Hepatocyte (in vitro differentiated cells): ENCODE results near the gene MINDY3. TPM values are rescaled to one million over a fixed set of nuclear protein-coding genes. Genes with fewer than 3 reads are reported as not detected.
"Not testable (repeated sequence)": the region's sequence is repeated elsewhere in the genome, so short reads cannot be mapped to it uniquely, and the experiment has no call there.

Source experiments
- DNase-seq: peaks from one replicate; pipeline ENCODE4 v3.0.0-alpha.2; 2016; ENCODE audit warnings: low spot score
- H2AFZ ChIP-seq: fragments of 200-600 bp; sonication (generic); 2 replicates; pipeline ENCODE4 v1.6.0; 2016; ENCODE audit warnings: antibody characterized with exemption, mild to moderate bottlenecking
- H3K27ac ChIP-seq: fragments of 200-600 bp; sonication (generic); 2 replicates; pipeline ENCODE4 v1.5.1; 2016; ENCODE audit warnings: mild to moderate bottlenecking
- H3K27me3 ChIP-seq: fragments of 200-600 bp; sonication (generic); 2 replicates; pipeline ENCODE4 v1.6.1; 2016
- H3K36me3 ChIP-seq: fragments of 200-600 bp; sonication (generic); replicated peaks from 2 replicates; pipeline ENCODE4 v1.5.1; 2016; ENCODE audit warnings: low read depth; ENCODE audit not compliant: insufficient read depth
- H3K4me1 ChIP-seq: fragments of 200-600 bp; sonication (generic); 2 replicates; pipeline ENCODE4 v1.5.1; 2016; ENCODE audit warnings: mild to moderate bottlenecking, moderate library complexity; ENCODE audit not compliant: insufficient read depth
- H3K4me2 ChIP-seq: fragments of 200-600 bp; sonication (generic); 2 replicates; pipeline ENCODE4 v1.6.0; 2016
- H3K4me3 ChIP-seq: fragments of 200-600 bp; sonication (generic); 2 replicates; pipeline ENCODE4 v1.5.1; 2016; ENCODE audit warnings: mild to moderate bottlenecking
- H3K79me2 ChIP-seq: fragments of 200-600 bp; sonication (generic); 2 replicates; pipeline ENCODE4 v1.6.0; 2017; ENCODE audit warnings: mild to moderate bottlenecking
- H3K9me2 ChIP-seq: fragments of 200-600 bp; sonication (generic); replicated peaks from 2 replicates; pipeline ENCODE4 v1.6.0; 2017; ENCODE audit warnings: mild to moderate bottlenecking; ENCODE audit not compliant: insufficient read depth
- H3K9me3 ChIP-seq: fragments of 200-600 bp; sonication (generic); 2 replicates; pipeline ENCODE4 v1.5.1; 2016; ENCODE audit warnings: low read depth, mild to moderate bottlenecking
- H4K20me1 ChIP-seq: fragments of 200-600 bp; sonication (generic); 2 replicates; pipeline ENCODE4 v1.6.0; 2016; ENCODE audit warnings: mild to moderate bottlenecking; ENCODE audit not compliant: insufficient read depth, poor library complexity, severe bottlenecking
- EZH2 ChIP-seq: fragments of 200-600 bp; sonication (generic); IDR thresholded peaks from 2 replicates; pipeline ENCODE4 v1.6.1; 2016; ENCODE audit warnings: antibody characterized with exemption, mild to moderate bottlenecking, borderline replicate concordance
- EZH2phosphoT487 ChIP-seq: fragments of 200-600 bp; sonication (generic); IDR thresholded peaks from one replicate; pipeline ENCODE4 v1.6.1; 2018; ENCODE audit warnings: antibody characterized with exemption, mild to moderate bottlenecking, low read depth, moderate library complexity; ENCODE audit not compliant: unreplicated experiment, severe bottlenecking
- WGBS: methylation state at CpG from one replicate; pipeline ENCODE4 v1.1.6; 2016; ENCODE audit warnings: low lambda C conversion rate; ENCODE audit errors: missing lambda C conversion rate; 5-methylcytosine and 5-hydroxymethylcytosine counted together
- polyA plus RNA-seq: library from polyadenylated mRNA; unstranded; fragments of >200 nt; fragmentation: Nextera tagmentation; extraction: Ambion mirVana; gene quantifications from 2 replicates; pipeline ENCODE4 v1.2.1, GENCODE V29; 2016
- total RNA-seq: library from RNA; depleted of rRNA; stranded (reverse); fragments of >200 nt; gene quantifications from 2 replicates; pipeline ENCODE4 v1.2.3, GENCODE V29; 2014
- TF ChIP-seq, protein P1 (sequence below): fragments of 200-600 bp; sonication (generic); IDR thresholded peaks from 2 replicates; pipeline ENCODE4 v1.5.1; 2016; ENCODE audit warnings: antibody characterized with exemption, mild to moderate bottlenecking; ENCODE audit not compliant: poor library complexity

The MINDY3 gene
- total and polyA plus RNA-seq, 2 experiments from 2014 or later = 16.5 to 37.6 TPM

- Histone ChIP-seq H3K36me3 (no peaks in the 10 kb centered on the region), H3K79me2 (no peaks in the 10 kb centered on the region), H3K4me1 (no peaks in the 10 kb centered on the region), H3K9me3 (no peaks in the 10 kb centered on the region), H4K20me1 (no peaks in the 10 kb centered on the region), H3K4me3 (no peak overlapping the region), H3K27ac (no peak overlapping the region), H3K9me2 (no peaks in the 10 kb centered on the region), H2AFZ (no peak overlapping the region), H3K4me2 (no peak overlapping the region), H3K27me3 (no peaks in the 10 kb centered on the region)
- no peak for DNase-seq
- TF ChIP-seq, protein P1, sequence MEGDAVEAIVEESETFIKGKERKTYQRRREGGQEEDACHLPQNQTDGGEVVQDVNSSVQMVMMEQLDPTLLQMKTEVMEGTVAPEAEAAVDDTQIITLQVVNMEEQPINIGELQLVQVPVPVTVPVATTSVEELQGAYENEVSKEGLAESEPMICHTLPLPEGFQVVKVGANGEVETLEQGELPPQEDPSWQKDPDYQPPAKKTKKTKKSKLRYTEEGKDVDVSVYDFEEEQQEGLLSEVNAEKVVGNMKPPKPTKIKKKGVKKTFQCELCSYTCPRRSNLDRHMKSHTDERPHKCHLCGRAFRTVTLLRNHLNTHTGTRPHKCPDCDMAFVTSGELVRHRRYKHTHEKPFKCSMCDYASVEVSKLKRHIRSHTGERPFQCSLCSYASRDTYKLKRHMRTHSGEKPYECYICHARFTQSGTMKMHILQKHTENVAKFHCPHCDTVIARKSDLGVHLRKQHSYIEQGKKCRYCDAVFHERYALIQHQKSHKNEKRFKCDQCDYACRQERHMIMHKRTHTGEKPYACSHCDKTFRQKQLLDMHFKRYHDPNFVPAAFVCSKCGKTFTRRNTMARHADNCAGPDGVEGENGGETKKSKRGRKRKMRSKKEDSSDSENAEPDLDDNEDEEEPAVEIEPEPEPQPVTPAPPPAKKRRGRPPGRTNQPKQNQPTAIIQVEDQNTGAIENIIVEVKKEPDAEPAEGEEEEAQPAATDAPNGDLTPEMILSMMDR = no peak
- TF ChIP-seq EZH2 (no peak), EZH2phosphoT487 (no peak)
- WGBS = 96% methylated on average over 8 of the region's 8 CpGs
These were observed 97.3 kb downstream of the MINDY3 start for GRCh38 chr10:15763006-15763405.

GRCh38 chr10:15762239-15762638 is 98.1 kb downstream of the MINDY3 start:
- H2AFZ ChIP-seq = not testable (repeated sequence)
- WGBS = 96% methylated on average over 6 of the region's 6 CpGs

DNA sequence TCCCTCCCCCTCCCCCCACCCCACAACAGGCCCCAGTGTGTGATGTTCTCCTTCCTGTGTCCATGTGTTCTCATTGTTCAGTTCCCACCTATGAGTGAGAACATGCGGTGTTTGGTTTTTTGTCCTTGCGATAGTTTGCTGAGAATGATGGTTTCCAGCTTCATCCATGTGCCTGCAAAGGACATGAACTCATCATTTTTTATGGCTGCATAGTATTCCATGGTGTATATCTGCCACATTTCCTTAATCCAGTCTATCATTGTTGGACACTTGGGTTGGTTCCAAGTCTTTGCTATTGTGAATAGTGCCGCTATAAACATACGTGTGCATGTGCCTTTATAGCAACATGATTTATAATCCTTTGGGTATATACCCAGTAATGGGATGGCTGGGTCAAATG is 99.1 kb downstream of the MINDY3 start:
- not testable (repeated sequence) for H3K27ac ChIP-seq, H3K79me2 ChIP-seq, H4K20me1 ChIP-seq, H3K36me3 ChIP-seq, H3K4me3 ChIP-seq, H3K4me2 ChIP-seq, H3K27me3 ChIP-seq, H3K9me3 ChIP-seq, H3K4me1 ChIP-seq, H3K9me2 ChIP-seq, DNase-seq, H2AFZ ChIP-seq
- WGBS = 96% methylated on average over 4 of the region's 4 CpGs

More at GRCh38 chr10:15762239-15762638, 98.1 kb downstream of the MINDY3 start:
- not testable (repeated sequence) for H3K36me3 ChIP-seq, H3K79me2 ChIP-seq, H3K9me2 ChIP-seq, DNase-seq, H4K20me1 ChIP-seq, H3K27me3 ChIP-seq, H3K4me1 ChIP-seq, H3K4me2 ChIP-seq, H3K4me3 ChIP-seq, H3K27ac ChIP-seq, H3K9me3 ChIP-seq

- WGBS = 100% methylated on average over 2 of the region's 2 CpGs
- no peaks in the 10 kb centered on the region for H3K9me2 ChIP-seq
- H2AFZ ChIP-seq = no peak overlapping the region
- H3K36me3 ChIP-seq = no peaks in the 10 kb centered on the region
- no peaks in the 10 kb centered on the region for H3K4me1 ChIP-seq
- no peaks in the 10 kb centered on the region for H3K9me3 ChIP-seq
- H4K20me1 ChIP-seq = no peaks in the 10 kb centered on the region
- H3K4me2 ChIP-seq = no peak overlapping the region
- H3K4me3 ChIP-seq = no peak overlapping the region
- H3K79me2 ChIP-seq = no peaks in the 10 kb centered on the region
- peaks cover 1% of the 10 kb centered on the region for H3K27me3 ChIP-seq
- H3K27ac ChIP-seq = no peak overlapping the region
- no peak for DNase-seq
- TF ChIP-seq, protein P1 = no peak
- TF ChIP-seq EZH2 = no peak
- no peak for TF ChIP-seq EZH2phosphoT487
These were observed 99.6 kb downstream of the MINDY3 start for GRCh38 chr10:15760681-15761080.

GRCh38 chr10:15759265-15759664 is 101.0 kb downstream of the MINDY3 start:
- Histone ChIP-seq H3K27me3 (peaks cover 6% of the 10 kb centered on the region), H3K4me3 (no peak overlapping the region), H3K9me3 (no peaks in the 10 kb centered on the region), H3K27ac (no peak overlapping the region), H3K4me2 (no peak overlapping the region), H3K79me2 (no peaks in the 10 kb centered on the region), H4K20me1 (no peaks in the 10 kb centered on the region), H3K9me2 (no peaks in the 10 kb centered on the region), H2AFZ (no peak overlapping the region), H3K4me1 (no peaks in the 10 kb centered on the region), H3K36me3 (no peaks in the 10 kb centered on the region)
- DNase-seq = no peak
- TF ChIP-seq, protein P1 = no peak
- TF ChIP-seq EZH2phosphoT487 (no peak), EZH2 (no peak)
